Thymus (tissue), 11 donors: ENCODE data around the gene KCNIP4. TPM values are rescaled to one million over a fixed set of nuclear protein-coding genes. Genes with fewer than 3 reads are reported as not detected.

Experiments used
- DNase-seq, 9 donors: peaks; one replicate each; pipeline ENCODE4 v3.0.0-alpha.2; 2013; ENCODE audit warnings: low spot score in 9 of 9, low read depth in 6 of 9, missing footprints in 1 of 9
- H3K27ac ChIP-seq, 2 donors: one replicate each; pipeline ENCODE4 v1.5.1; 2013; ENCODE audit warnings: control low read depth in 1 of 2, low read depth in 1 of 2, low read length in 1 of 2, mild to moderate bottlenecking in 1 of 2, moderate library complexity in 1 of 2
- H3K27me3 ChIP-seq, 2 donors: one replicate each; pipeline ENCODE4 v1.5.1; 2013; ENCODE audit warnings: low read length in 1 of 2; ENCODE audit not compliant: control insufficient read depth in 2 of 2, insufficient read depth in 1 of 2
- H3K36me3 ChIP-seq, 2 donors: one replicate each; pipeline ENCODE4 v1.5.1; 2013; ENCODE audit warnings: low read length in 1 of 2, mild to moderate bottlenecking in 1 of 2, moderate library complexity in 1 of 2; ENCODE audit not compliant: control insufficient read depth in 2 of 2, insufficient read depth in 2 of 2
- H3K4me1 ChIP-seq, 2 donors: one replicate each; pipeline ENCODE4 v1.5.1; 2013; ENCODE audit warnings: low read length in 2 of 2; ENCODE audit not compliant: control insufficient read depth in 2 of 2, insufficient read depth in 2 of 2
- H3K4me3 ChIP-seq, 2 donors: one replicate each; pipeline ENCODE4 v1.5.1; 2013; ENCODE audit warnings: low read length in 2 of 2, control low read depth in 1 of 2, mild to moderate bottlenecking in 1 of 2
- H3K9me3 ChIP-seq, 2 donors: one replicate each; pipeline ENCODE4 v1.5.1; 2013; ENCODE audit warnings: low read length in 1 of 2, mild to moderate bottlenecking in 1 of 2; ENCODE audit not compliant: control insufficient read depth in 2 of 2, insufficient read depth in 1 of 2
- WGBS: extraction: QIAGEN DNeasy Blood & Tissue Kit; methylation state at CpG from one replicate; pipeline ENCODE4 v1.1.7; 2013; 5-methylcytosine and 5-hydroxymethylcytosine counted together
- polyA plus RNA-seq: library from polyadenylated mRNA; stranded (reverse); fragments of 200-250 nt; gene quantifications from one replicate; pipeline ENCODE4 v1.2.3, GENCODE V29; 2013
- total RNA-seq: library from RNA; stranded (reverse); fragments of 120-200 nt; gene quantifications from one replicate; pipeline ENCODE4 v1.2.4, GENCODE V29; 2013
- donor health status: healthy.

The KCNIP4 gene
- total and polyA plus RNA-seq, 2 donors, result 0.07 TPM; not detected in 1

GRCh38 chr4:21067351-21067750 lies 881.2 kb downstream of the KCNIP4 start:
- no peak for DNase-seq
- 93% methylated on average over 1 of the region's 1 CpG for WGBS
- Histone ChIP-seq H3K9me3 (peaks cover 0 to 5% of the 10 kb centered on the region in 2 donors), H3K27me3 (no peaks in the 10 kb centered on the region), H3K27ac (no peak overlapping the region), H3K4me3 (no peak overlapping the region), H3K36me3 (no peaks in the 10 kb centered on the region), H3K4me1 (no peaks in the 10 kb centered on the region)

- DNase-seq, result no peak
- no peaks in the 10 kb centered on the region for H3K4me1 ChIP-seq
- H3K4me3 ChIP-seq, result no peak overlapping the region
- no peak overlapping the region for H3K27ac ChIP-seq
- H3K9me3 ChIP-seq, result peaks cover 0 to 5% of the 10 kb centered on the region in 2 donors
- H3K36me3 ChIP-seq, result no peaks in the 10 kb centered on the region
- no peaks in the 10 kb centered on the region for H3K27me3 ChIP-seq
- 70% methylated on average over 1 of the region's 1 CpG for WGBS
Observed at GRCh38 chr4:21061902-21062301, 886.7 kb downstream of the KCNIP4 start.

DNA sequence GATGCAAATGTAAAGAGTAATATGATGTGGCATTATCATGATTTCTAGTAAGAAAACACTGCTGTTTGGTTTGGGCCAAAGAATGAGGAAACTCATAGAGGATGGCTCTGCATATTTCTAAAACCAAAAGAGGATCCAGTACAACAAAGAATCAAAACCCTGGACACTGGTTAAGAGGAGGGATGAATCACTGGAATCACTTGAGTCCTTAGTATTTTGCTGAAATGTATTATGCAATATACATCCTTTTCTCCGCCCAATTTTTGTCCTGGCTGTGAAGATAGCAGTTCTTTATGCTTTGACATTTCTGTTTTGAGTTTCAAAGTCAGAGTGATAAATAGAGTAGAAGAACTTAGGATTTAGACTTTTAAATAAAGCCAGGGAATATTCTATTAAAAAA lies 902.4 kb downstream of the KCNIP4 start:
- Histone ChIP-seq H3K27ac (no peak overlapping the region), H3K4me3 (no peak overlapping the region), H3K4me1 (no peaks in the 10 kb centered on the region), H3K9me3 (no peaks in the 10 kb centered on the region), H3K27me3 (no peaks in the 10 kb centered on the region), H3K36me3 (no peaks in the 10 kb centered on the region)
- 97% methylated on average over 1 of the region's 1 CpG for WGBS
- DNase-seq, result no peak

DNA sequence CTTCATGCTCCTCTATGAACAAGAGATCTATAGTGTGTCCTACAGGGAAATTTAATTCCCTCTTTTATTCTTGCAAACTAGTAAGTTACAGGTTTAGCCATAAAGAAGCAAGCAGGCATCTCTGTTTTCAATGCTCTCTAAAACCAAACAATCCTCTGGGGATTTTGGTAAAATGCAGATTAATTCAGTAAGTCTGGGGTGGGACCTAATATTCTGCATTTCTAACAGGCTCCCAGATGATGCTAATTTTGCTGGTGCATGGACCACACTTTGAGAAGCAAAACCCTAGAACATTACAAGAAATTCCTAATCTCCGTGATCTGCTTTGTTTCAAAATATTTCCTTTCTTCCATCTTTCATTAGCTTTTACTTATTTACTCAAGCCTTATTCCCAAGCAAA lies 903.5 kb downstream of the KCNIP4 start:
- WGBS, result 93% methylated on average over 1 of the region's 1 CpG
- Histone ChIP-seq H3K27me3 (no peaks in the 10 kb centered on the region), H3K36me3 (no peaks in the 10 kb centered on the region), H3K9me3 (no peaks in the 10 kb centered on the region), H3K4me1 (no peaks in the 10 kb centered on the region), H3K4me3 (no peak overlapping the region), H3K27ac (no peak overlapping the region)
- no peak for DNase-seq

DNA sequence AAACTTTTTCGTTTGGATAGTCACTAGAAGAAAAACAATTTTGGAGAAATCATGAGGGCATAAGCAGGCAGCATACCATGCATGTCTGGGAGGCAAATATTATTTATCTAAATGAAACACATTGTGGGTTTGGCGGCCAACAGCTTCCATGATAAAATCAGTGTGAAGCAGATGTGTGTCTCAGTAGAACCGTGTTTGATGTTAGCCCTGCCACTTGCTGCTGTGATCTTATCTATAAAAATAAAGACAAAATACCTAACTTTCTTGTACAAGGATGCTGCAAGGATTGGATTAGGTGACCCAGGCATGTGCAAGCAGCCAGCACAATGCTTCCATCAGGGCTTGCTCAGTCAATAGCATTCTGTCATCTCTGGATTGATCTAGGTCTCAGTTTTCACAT lies 906.9 kb downstream of the KCNIP4 start:
- DNase-seq, result no peak
- 47% methylated on average over 3 of the region's 3 CpGs for WGBS
- Histone ChIP-seq H3K27me3 (no peaks in the 10 kb centered on the region), H3K36me3 (no peaks in the 10 kb centered on the region), H3K4me1 (no peaks in the 10 kb centered on the region), H3K9me3 (no peaks in the 10 kb centered on the region), H3K27ac (no peak overlapping the region), H3K4me3 (no peak overlapping the region)

DNA sequence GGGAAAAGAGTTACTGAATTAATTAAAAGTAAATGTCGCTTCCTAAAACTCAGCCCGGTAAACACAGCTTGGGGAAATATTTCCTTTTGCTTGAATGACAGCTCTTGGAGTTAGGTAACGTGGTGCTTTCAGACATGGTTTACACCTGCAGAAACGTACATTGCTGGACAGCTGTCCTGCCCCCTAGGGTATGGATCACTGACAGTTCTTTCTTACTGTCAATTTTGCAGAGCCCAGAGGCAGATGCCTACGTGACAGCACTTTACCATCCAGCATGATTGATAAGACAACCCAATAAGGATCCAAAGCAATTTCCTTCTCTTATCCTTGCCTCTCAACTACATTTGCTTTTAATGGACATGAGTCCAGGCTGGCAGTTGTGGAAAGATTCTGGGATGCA lies 913.8 kb downstream of the KCNIP4 start:
- H3K27me3 ChIP-seq, result no peaks in the 10 kb centered on the region
- no peaks in the 10 kb centered on the region for H3K36me3 ChIP-seq
- no peak for DNase-seq
- 83% methylated on average over 5 of the region's 5 CpGs for WGBS
- no peaks in the 10 kb centered on the region for H3K4me1 ChIP-seq
- no peak overlapping the region for H3K27ac ChIP-seq
- H3K4me3 ChIP-seq, result no peak overlapping the region
- no peaks in the 10 kb centered on the region for H3K9me3 ChIP-seq

DNA sequence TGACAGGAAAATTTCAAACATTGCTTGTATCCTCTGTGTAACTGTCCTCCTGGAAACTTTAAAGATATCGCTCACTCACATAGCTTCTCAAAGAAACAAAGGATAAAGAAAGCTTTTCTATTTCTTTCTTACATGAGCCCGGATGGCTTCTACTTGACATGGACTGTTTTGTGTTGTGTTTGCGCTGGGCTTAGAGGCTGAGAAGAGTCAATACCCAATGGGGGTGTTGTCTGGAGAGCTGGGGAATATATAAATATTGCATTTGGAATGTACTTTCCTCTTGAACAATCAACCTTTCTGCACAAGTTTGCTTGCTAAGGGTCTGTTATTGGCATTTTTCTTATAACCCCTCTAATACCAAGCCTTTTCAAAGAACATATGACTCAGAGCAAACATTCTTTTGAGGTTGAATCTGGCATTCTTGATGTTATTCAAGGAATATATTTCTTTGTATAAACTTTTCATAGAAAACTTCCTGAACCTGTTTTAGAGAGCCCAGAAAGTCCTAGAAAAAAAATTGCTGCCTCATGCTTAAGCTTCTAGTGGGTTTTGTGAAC lies 916.4 kb downstream of the KCNIP4 start:
- Histone ChIP-seq H3K4me1 (no peaks in the 10 kb centered on the region), H3K27me3 (no peaks in the 10 kb centered on the region), H3K4me3 (no peak overlapping the region), H3K27ac (no peak overlapping the region), H3K9me3 (no peaks in the 10 kb centered on the region), H3K36me3 (no peaks in the 10 kb centered on the region)
- DNase-seq, result no peak
- WGBS, result 96% methylated on average over 3 of the region's 3 CpGs

GRCh38 chr4:21018817-21019216 lies 929.8 kb downstream of the KCNIP4 start:
- H3K4me1 ChIP-seq, result no peaks in the 10 kb centered on the region
- no peaks in the 10 kb centered on the region for H3K36me3 ChIP-seq
- no peaks in the 10 kb centered on the region for H3K9me3 ChIP-seq
- no peak overlapping the region for H3K27ac ChIP-seq
- 82% methylated on average over 2 of the region's 2 CpGs for WGBS
- no peak for DNase-seq
- no peaks in the 10 kb centered on the region for H3K27me3 ChIP-seq
- no peak overlapping the region for H3K4me3 ChIP-seq

DNA sequence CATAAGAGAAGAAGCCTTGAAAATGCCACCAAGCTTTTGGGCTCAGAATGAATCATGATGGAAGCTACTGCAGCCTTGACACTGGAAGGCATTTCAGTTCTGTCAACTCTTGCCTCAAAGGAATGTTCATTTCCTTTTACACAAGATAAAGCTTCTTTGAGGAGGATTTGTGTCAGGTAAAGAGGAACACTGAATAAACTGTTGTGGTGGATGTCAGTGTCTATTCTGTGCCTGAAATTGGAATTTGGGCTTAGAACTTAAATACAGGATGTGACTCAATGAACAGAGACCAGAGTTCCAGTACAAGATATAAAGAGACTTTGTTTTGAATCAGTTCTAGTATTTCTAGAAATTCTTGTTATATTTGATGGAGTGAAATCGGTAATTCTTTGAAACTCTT lies 935.1 kb downstream of the KCNIP4 start:
- H3K9me3 ChIP-seq, result no peaks in the 10 kb centered on the region
- DNase-seq, result no peak
- no peaks in the 10 kb centered on the region for H3K27me3 ChIP-seq
- WGBS, result 92% methylated on average over 1 of the region's 1 CpG
- no peaks in the 10 kb centered on the region for H3K36me3 ChIP-seq
- no peak overlapping the region for H3K27ac ChIP-seq
- H3K4me1 ChIP-seq, result no peaks in the 10 kb centered on the region
- no peak overlapping the region for H3K4me3 ChIP-seq

GRCh38 chr4:21012851-21013331 lies 935.7 kb downstream of the KCNIP4 start:
- H3K4me3 ChIP-seq, result no peak overlapping the region
- DNase-seq, result no peak
- H3K36me3 ChIP-seq, result no peaks in the 10 kb centered on the region
- no peaks in the 10 kb centered on the region for H3K9me3 ChIP-seq
- H3K27me3 ChIP-seq, result no peaks in the 10 kb centered on the region
- H3K27ac ChIP-seq, result no peak overlapping the region
- H3K4me1 ChIP-seq, result no peaks in the 10 kb centered on the region
- 81% methylated on average over 3 of the region's 3 CpGs for WGBS
